Measurements from ENCODE around the gene C5orf63. TPM values are rescaled to one million over a fixed set of nuclear protein-coding genes. Genes with fewer than 3 reads are reported as not detected.

The C5orf63 gene
- total RNA-seq, 1 donor from 2014 or later = 1.5 TPM

GRCh38 chr5:127061537-127061936 lies 11.8 kb downstream of the C5orf63 start:
- Histone ChIP-seq H3K4me2 (no peak overlapping the region), H3K4me3 (no peak overlapping the region), H2AFZ (replicated peaks) (no peak overlapping the region), H3F3A (ENCODE audit: low read depth) (no peaks in the 10 kb centered on the region), H3K36me3 (no peaks in the 10 kb centered on the region), H3K4me1 (peaks cover 8% of the 10 kb centered on the region), H3K27me3 (no peaks in the 10 kb centered on the region), H3K9me3 (ENCODE audit: low read depth) (no peaks in the 10 kb centered on the region), H3K79me2 (ENCODE audit: low read depth) (no peaks in the 10 kb centered on the region), H4K20me1 (ENCODE audit: low read depth) (no peaks in the 10 kb centered on the region), H3K27ac (no peak overlapping the region), H3K9ac (no peak overlapping the region)
- Mint-ChIP-seq H3K27me3 (ENCODE audit: insufficient read depth, low read depth) (no peaks in the 10 kb centered on the region), H3K36me3 (no peaks in the 10 kb centered on the region), H3K27ac (no peak overlapping the region), H3K4me1 (peaks cover 16% of the 10 kb centered on the region), H3K9me3 (no peaks in the 10 kb centered on the region), H3K4me3 (no peak overlapping the region)
- no peak for DNase-seq (ENCODE audit: low spot score)
- TF ChIP-seq, protein P1, sequence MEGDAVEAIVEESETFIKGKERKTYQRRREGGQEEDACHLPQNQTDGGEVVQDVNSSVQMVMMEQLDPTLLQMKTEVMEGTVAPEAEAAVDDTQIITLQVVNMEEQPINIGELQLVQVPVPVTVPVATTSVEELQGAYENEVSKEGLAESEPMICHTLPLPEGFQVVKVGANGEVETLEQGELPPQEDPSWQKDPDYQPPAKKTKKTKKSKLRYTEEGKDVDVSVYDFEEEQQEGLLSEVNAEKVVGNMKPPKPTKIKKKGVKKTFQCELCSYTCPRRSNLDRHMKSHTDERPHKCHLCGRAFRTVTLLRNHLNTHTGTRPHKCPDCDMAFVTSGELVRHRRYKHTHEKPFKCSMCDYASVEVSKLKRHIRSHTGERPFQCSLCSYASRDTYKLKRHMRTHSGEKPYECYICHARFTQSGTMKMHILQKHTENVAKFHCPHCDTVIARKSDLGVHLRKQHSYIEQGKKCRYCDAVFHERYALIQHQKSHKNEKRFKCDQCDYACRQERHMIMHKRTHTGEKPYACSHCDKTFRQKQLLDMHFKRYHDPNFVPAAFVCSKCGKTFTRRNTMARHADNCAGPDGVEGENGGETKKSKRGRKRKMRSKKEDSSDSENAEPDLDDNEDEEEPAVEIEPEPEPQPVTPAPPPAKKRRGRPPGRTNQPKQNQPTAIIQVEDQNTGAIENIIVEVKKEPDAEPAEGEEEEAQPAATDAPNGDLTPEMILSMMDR (IDR thresholded peaks at IDR 0.05) = no peak
- TF ChIP-seq EZH2 (IDR thresholded peaks at IDR 0.05) (no peak), EZH2phosphoT487 (IDR thresholded peaks at IDR 0.05) (no peak)

DNA sequence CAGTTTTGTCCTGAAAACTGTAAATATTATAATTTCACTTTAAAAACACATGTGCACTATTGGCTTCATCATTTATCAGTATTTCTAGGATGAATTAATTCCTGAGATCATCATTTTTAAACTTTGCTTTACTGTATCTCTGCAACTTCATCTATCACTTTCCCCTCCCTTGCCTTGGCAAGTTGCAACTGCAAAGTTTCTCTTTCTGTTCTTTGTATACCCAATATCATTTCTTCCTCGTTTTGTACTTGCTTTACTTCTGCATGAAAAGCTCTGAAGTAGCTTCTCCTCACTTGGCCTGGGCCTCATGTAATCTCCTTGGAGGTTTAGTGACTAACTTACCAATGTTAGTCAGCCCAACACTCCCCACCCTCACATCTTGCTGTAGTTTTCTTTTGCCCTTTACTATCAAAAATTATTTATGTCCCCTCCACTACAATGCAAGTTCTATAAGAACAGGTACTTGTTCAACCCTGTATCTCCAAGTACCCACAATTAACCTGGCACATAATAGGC lies 12.8 kb downstream of the C5orf63 start:
- H3K79me2 ChIP-seq (ENCODE audit: low read depth) = no peaks in the 10 kb centered on the region
- DNase-seq (ENCODE audit: low spot score) = no peak
- Mint-ChIP-seq H3K27ac (no peak overlapping the region), H3K27me3 (ENCODE audit: insufficient read depth, low read depth) (no peaks in the 10 kb centered on the region), H3K4me3 (no peak overlapping the region), H3K4me1 (peaks cover 16% of the 10 kb centered on the region), H3K9me3 (no peaks in the 10 kb centered on the region), H3K36me3 (no peaks in the 10 kb centered on the region)
- H3K9me3 ChIP-seq (ENCODE audit: low read depth) = no peaks in the 10 kb centered on the region
- H3K9ac ChIP-seq = no peak overlapping the region
- H3F3A ChIP-seq (ENCODE audit: low read depth) = no peaks in the 10 kb centered on the region
- no peaks in the 10 kb centered on the region for H3K27me3 ChIP-seq
- TF ChIP-seq, protein P1 (IDR thresholded peaks at IDR 0.05) = no peak
- TF ChIP-seq EZH2phosphoT487 (IDR thresholded peaks at IDR 0.05) (no peak), EZH2 (IDR thresholded peaks at IDR 0.05) (no peak)
- H3K4me2 ChIP-seq = no peak overlapping the region
- no peaks in the 10 kb centered on the region for H4K20me1 ChIP-seq (ENCODE audit: low read depth)
- H3K27ac ChIP-seq = no peak overlapping the region
- no peak overlapping the region for H3K4me3 ChIP-seq
- H3K36me3 ChIP-seq = no peaks in the 10 kb centered on the region
- no peak overlapping the region for H2AFZ ChIP-seq (replicated peaks)
- peaks cover 8% of the 10 kb centered on the region for H3K4me1 ChIP-seq

- Histone ChIP-seq H3K79me2 (ENCODE audit: low read depth) (no peaks in the 10 kb centered on the region), H3K4me1 (peaks cover 3% of the 10 kb centered on the region), H3K4me2 (no peak overlapping the region), H3K9me3 (ENCODE audit: low read depth) (no peaks in the 10 kb centered on the region), H2AFZ (replicated peaks) (no peak overlapping the region), H4K20me1 (ENCODE audit: low read depth) (no peaks in the 10 kb centered on the region), H3F3A (ENCODE audit: low read depth) (no peaks in the 10 kb centered on the region), H3K9ac (no peak overlapping the region), H3K36me3 (no peaks in the 10 kb centered on the region), H3K27ac (no peak overlapping the region), H3K4me3 (no peak overlapping the region), H3K27me3 (no peaks in the 10 kb centered on the region)
- peaks cover 7% of the 10 kb centered on the region for H3K4me1 Mint-ChIP-seq
- no peak for DNase-seq (ENCODE audit: low spot score)
- no peak overlapping the region for H3K27ac Mint-ChIP-seq
- peaks cover 3% of the 10 kb centered on the region for H3K27me3 Mint-ChIP-seq (ENCODE audit: insufficient read depth, low read depth)
- no peaks in the 10 kb centered on the region for H3K9me3 Mint-ChIP-seq
- no peak for TF ChIP-seq EZH2 (IDR thresholded peaks at IDR 0.05)
- no peak for TF ChIP-seq EZH2phosphoT487 (IDR thresholded peaks at IDR 0.05)
- TF ChIP-seq, protein P1 (IDR thresholded peaks at IDR 0.05) = no peak
- no peak overlapping the region for H3K4me3 Mint-ChIP-seq
- H3K36me3 Mint-ChIP-seq = no peaks in the 10 kb centered on the region
Observed at GRCh38 chr5:127056896-127057295, 16.4 kb downstream of the C5orf63 start.

Measured in neural progenitor cell (in vitro differentiated cells).